HG03280 (cell line): ENCODE data around the gene CHD1.

Source experiments
- ATAC-seq: cut with Tn5 transposase; IDR thresholded peaks from one replicate; pipeline ENCODE4 v1.9.1; 2021; ENCODE audit warnings: mild to moderate bottlenecking, moderate library complexity; ENCODE audit not compliant: unreplicated experiment

Gene CHD1

DNA sequence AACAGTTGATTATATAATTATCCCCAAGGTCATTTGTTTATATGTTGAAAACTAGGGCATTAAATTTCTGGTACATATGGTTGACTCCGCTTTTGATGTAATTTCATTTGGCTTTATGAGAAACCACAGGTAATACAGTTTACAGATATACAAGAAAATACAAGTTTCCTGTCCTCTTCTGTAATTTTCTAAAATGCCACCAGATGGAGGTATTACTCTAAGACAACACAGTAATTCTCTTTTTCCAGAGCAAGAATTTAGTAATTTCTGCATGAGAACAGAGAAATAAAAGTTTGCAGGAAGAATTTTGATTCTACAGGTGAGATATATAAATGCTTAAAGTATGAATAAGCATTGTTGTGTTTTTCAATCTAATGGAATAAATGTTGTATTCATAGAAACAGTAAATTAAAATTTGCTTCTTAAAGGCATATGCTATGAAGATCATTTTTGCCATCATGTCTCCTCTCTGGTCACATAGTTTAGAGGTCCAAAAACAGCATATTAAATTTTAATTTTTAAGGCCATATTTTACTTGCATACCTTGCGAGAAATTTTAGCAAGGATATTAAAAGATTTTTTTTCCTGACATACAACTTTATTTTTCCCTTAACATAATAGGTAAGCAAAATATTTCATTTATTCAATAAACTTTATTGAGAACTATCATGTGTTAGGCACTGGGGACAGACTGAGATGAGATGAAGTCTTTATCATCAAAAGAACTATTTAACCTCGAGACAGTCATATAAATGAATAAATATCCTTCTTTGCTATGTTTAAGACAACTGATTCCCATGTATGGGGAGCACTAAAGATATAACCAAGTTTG, 22.7 kb downstream of the CHD1 start:
- no peak for ATAC-seq

DNA sequence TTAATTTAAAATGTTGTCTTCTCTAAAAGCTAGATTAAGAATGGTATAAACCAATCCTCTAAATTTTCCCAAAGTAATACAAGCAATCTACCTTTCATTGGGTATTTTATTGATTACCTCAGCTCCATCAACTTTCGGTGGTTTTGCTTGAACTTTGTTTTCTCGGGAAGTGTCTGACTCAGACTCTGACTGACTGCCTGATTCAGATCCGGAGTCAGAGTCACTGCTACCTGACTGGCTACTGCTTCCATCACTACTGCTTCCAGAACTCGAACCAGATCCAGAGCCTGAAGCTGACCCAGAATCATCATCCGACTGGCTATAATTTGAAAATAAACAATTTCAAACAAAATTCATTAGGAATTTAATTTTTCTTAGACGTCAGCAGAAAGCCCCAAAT, 24.0 kb downstream of the CHD1 start:
- ATAC-seq = no peak

DNA sequence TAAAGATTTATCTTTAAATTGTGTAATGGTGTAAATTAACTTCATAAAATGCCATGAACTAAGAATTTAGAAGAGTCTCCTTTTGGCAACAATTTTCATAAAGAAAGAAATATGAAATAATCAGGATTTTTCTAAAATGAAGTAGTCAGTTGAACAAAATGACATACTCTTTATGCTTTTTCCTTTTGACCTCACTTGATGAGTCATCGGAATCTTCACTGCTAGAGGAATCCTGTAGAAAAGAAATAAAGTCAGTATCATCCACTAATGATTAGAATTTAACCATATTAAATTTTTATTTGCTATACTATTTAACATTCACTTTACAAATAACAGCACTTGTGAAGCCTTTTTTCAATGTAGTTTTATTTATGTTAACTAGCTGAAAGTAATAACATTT, 26.1 kb downstream of the CHD1 start:
- no peak for ATAC-seq

DNA sequence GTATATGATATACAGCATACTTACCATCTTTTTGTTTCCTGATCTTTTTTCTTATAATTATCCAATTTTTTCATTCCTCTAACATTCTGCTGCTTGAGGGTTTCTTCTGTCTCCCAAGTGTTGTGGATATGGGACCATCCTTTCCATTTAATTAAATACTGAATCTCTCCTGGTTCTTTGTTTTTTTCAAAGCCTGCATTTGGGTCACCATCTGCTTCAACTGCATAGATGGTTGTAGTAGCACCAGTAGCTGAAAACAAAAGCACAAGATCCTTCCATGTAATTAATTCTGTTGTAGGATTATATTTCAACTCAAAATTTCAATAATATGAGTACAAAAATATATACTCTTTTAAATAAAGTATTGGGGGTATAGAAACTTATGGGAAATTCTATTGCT, 29.4 kb downstream of the CHD1 start:
- no peak for ATAC-seq

DNA sequence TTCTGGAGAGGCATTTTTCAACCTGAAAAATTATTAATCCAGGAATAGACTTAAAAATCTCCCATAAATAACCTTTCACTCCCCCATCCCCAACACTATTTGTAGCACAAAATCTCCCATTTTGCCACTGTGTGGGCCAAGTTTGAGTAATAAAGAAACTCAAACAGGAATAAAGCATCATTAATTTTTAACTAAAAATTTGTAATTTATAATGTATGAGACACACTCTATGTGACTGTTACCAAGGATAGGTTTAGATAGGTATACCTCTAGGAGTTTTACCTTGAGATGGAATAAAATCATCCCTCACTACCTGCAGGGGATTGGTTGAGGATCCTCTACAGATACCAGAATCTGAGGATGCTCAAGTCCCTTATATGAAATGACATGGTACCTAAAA, 30.1 kb downstream of the CHD1 start:
- ATAC-seq = no peak

DNA sequence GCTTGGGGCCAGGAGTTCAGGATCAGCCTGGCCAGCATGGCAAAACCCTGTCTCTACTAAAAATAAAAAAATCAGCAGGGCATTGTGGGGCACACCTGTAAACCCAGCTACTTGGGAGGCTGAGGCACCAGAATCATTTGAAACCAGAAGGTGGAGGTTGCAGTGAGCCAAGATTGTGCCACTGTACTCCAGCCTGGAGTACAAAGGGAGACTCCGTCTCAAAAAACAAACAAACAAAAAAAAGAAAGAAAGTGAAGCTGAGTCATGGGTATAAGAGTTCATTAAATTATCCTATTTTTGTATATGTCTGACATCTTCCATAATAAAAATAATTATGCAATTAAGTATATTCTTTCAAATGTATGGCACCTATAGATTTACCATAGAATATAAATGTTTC, 37.2 kb downstream of the CHD1 start:
- no peak for ATAC-seq

DNA sequence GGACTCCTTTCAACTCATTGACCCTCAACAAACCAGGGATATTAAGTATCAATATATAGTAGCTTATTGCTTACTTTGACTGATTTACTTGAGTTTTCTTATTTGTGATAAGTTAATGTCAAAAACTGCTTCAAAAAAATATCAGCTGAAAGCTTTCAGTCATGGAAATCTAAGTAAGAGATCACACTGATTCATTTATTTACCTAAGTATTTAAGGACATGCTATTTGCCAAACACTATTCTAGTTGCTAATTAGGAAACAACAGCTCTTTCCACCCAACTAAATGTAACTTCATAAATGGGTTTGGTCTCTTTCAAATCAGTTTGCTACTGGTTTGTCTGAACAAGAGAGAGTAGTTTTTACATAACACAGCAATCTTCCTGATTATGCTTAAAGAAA, 48.2 kb downstream of the CHD1 start:
- ATAC-seq = no peak

DNA sequence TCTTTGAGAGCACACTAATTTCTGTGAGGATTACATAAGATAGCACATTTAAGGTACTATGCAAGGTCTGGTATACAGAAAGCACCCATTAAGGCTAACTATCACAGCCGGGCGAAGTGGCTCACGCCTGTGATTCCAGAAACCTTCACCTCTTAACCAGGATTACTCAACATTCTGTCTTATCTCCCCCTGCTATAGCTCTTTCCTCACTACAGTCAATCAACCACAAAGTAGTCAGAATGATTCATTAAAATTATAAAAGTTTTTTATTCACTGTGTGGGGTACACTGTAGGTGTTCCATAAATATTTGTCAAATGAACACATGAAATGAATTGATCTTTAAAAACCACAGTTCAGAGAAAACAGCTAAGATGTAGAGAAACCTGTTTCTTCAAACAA, 48.7 kb downstream of the CHD1 start:
- no peak for ATAC-seq

DNA sequence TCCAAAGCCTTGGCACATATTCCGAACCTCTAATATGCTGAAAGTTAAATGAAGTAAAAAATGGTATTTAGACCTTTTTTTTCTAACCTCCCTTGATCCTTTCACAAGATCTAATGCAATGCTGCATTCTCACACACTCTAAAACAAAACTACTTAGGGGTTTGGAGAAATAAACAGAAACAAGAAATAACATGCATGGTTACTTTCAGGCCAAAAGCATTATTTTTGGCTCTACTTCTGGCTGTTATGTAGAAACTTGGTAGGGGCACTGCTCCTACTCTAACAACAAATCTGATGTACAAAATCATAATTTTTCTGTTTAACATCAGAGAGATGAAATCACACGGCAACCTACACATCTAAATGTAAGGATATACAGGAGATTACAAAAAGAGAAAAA, 51.2 kb downstream of the CHD1 start:
- ATAC-seq = no peak

DNA sequence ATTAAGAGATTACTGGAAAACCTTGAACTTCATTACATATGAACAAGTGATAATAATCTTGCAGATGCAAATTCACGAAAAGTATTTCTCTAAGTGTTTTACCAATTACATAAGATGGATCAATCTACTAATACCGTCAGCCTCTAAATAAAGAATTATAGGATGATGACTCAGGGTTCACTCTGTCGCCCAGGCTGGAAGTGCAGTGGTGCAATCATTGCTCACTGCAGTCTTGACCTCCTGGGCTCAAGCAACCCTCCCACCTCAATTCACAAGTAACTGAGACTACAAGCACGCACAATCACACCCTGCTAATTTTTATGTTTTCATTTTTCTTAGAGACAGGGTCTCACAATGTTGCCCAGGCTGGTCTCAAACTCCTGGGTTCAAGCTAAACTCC, 56.1 kb downstream of the CHD1 start:
- ATAC-seq = no peak

DNA sequence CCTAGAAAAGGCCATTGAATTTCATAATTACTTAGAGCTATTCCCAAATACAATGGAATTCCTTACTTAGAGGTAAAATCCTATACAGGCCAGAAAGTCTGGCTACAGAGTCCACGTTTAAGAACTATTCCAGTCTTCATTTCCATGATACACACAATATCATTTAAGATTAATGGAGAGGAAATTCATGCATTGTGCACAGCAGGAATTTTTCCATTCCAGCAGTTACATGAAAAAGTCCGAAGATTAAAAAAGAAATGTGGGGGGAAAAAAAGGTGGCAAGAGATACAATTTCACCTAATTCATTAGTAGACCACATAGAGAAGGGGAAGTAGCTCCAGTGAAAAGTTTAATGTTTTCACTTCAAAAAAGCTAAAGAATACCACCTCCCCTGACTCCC, 63.1 kb downstream of the CHD1 start:
- ATAC-seq = no peak

DNA sequence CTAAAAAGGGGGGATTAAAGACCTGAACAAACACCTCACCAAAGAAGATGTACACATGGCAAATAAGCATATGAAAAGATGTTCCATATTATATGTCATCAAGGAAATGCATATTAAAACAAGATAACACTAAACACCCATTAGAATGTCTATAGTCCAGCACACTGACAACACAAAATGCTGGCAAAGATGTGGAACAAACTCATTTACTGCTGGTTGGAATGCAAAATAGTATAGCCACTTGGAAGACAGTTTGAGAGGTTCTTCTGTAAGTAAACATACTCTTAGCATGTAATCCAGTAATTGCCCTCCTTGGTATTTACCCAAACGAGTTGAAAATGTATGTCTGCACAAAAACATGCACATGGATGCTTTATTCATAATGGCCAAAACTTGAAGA, 81.8 kb downstream of the CHD1 start:
- ATAC-seq = no peak

DNA sequence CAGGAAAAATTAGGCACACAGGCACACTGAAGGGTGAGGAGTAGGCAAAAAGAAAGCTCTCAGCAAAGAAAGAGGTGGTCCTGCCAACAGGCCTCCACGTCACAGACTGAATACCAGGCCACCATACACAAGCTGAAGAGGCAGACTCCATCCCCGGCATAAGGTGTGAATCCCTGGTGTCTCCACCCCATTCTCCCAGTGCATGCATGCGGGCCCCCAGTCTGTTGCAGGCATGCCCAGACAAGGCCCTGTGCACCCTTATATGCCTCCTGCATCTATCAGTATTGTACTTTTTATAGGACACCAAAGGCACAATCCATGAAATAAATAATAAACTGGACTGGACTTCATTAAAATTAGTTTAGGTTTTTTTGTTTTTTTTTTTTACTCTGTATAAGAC, 82.3 kb downstream of the CHD1 start:
- no peak for ATAC-seq

DNA sequence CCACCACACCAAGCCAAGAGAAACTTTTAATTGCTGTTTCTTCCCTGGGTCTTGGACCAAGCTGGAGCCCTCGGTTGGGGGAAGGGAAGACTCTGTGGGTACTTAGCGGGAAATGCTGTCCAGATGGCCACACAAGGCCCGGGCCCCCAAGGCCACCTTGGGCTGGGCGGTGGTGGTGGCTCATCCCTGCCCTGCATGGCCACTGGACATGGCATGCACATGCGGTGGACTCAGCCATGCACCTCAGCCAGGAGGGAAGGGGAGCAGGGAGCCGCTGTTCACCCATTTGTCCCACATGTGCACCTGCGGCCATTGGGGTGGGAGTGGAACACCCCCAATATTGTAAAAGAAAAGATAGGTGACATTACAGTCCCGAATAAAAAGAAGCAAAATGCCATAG, 82.9 kb downstream of the CHD1 start:
- ATAC-seq = no peak

DNA sequence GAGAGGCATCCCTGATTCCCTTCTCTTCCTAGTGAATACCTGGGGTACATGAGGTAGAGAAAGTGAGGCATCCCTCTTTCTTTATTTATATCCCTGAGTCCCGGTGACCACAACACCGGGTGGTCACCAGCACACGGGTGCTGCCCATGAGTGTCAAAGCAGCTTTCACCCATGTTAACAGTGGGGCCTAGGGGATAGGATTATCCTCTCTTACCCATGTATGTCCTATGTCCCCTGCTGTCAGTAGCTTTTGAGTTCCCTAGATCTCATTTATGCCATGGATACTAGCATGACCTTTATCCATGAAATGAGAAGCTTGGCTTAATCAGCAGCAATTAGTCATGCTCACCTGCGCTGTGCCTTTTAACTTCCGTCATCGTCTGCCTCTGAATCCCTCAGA, 83.9 kb downstream of the CHD1 start:
- no peak for ATAC-seq

DNA sequence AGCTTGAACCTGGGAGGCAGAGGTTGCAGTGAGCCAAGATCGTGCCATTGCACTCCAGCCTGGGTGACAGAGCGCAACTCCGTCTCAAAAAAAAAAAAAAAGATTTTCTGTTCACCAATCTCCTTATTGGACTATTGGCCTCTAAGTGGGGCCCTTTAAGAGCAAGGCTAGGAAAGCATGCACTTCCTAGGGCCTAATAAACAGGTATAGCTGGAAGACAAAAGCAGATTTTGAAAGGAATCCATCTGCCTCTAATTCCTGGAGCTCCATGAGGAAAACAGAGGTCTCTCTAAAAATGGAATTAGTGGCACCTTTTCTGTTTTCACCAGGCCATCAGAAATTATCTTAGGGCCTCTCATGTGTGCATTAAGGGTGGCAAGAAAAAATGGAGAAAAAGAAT, 85.3 kb downstream of the CHD1 start:
- ATAC-seq = no peak

DNA sequence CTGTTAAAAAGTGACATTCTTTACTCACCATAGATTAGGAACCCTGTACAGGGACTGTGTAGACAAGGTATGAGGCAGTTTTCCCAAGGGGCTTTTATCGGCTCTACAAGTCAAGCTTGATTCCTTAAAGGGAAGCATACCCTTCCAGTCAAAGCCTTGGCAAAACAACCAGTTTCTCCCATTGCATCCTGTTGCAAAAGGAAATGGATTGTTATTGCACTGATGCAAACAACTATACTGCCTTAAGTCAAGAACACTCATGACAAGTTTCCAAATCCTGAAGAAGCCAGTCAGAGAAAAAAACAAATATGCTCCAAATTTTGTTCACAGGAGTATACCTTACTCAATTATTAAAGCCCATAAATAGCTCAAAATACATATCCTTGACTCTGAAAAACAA, 87.9 kb downstream of the CHD1 start:
- no peak for ATAC-seq

DNA sequence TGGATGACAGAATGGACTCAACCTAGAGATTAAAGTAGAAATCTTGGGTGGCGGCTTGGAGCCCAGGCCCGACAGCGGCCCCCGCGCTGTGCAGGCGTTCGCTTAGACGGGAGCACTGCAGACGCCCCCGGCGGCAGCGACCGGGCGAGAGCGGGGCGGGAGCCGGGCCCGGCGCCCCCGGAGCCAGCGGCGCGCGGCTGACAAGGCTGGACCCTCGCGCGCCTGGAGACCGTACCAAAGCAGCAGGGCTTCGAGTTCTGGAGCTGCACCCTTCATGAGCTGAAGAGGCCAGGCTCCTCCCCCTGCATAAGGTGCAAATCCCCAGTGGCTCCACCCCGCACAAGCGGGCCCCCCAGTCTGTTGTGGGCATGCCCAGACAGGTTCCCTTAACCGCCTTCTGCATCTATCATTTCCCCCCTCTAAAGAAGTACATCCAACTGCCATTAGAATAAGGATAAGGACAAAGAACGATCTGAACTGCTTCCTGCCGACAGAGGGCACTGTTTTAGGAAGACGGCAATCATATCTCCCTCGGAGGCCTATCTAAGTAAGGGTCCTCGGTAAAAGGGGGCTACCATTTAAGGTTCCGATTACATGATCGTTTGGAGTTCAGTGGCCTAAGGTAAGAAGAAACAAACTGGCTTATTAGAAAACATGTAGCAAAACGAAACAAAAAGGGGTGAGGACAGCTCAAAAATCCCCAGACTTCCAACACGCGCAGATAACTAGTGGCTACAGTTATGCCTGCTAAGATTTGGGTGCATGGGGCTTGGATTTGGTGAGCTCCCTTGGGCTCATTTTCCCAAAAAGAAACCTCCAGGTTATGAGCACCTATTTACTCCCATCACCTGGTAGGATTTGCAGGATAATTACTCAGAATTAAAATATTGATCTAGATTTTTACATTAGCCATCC, 89.1 kb downstream of the CHD1 start:
- ATAC-seq = no peak

DNA sequence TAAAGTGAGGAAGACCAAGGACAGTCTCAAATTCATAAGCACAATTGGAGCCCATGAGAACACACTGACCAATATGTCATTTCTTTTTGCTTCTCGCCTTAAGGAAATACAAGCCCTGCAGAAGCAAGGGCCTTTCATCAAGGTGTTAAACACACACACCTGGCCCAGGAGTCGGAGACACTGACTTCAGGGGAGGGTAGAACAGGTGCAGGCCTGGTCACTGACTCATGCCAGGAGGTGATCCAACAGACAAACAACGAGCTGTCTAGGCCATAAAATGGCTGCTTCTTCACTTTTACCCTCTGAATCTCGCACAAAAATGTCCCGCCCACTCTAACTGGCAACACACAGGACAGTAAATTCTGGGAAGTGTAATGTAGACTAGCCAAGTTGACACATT, 92.6 kb downstream of the CHD1 start:
- ATAC-seq = no peak

DNA sequence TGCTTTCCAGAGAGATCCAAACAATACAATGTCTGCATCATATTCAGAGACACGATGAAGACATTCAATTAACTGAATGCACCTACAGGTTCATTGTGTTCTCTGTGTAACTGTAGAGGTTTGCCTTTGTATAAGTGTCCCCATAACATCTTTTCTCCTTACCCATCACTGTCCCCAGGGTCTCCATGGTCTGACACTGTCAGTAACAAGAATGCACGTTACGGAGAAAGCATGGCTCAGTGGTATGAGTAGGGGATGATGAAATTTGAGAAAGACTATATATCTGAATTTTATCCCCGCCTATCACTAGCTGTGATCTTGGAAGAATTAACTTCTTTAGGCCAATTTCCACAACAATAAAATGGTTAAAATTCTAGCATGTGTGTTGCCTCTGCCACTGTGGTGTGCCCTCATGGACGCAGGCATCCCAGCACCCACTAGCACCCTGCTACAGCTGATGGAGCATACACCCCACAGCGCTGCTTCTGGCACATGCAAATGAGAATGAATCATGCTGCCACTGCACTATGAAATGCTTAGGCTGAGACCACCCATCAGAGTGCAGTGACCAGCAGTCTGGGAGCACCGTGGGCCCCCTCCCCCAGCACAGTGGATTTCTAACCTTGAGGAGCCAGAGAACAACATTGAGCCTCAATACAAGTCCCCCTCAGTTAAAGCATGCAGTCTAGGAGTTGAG, 101.1 kb downstream of the CHD1 start:
- ATAC-seq = no peak

DNA sequence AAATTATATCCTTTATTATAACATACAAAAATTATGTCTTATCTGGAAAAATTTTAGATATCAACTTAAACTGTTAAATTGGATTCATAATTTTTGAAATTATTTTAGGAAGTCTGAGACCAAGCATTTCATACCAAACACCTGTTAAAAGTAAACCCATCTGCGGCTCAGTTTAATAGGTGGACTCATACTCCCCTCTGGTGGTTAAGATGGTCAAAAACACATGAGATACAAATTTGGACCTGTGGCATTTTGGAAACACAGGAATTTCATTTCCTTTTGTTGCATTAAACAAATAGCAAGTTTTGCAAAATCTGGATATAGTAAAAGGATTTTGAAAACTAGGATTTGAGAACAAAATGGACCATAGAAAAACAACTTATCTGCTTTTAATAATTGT, 101.6 kb downstream of the CHD1 start:
- ATAC-seq = no peak
